Progenitor cell of endocrine pancreas (in vitro differentiated cells): ENCODE results near the gene FUOM. TPM values are rescaled to one million over a fixed set of nuclear protein-coding genes. Genes with fewer than 3 reads are reported as not detected.

Experiments
- DNase-seq: peaks from one replicate; pipeline ENCODE4 v3.0.0; 2021; ENCODE audit warnings: low spot score; ENCODE audit not compliant: unreplicated experiment
- H3K27ac Mint-ChIP-seq: 2 replicates; pipeline ENCODE4 v1.8.0; 2021; ENCODE audit warnings: mild to moderate bottlenecking, moderate library complexity, mixed read lengths
- H3K27me3 Mint-ChIP-seq: 2 replicates; pipeline ENCODE4 v1.8.0; 2021; ENCODE audit warnings: mixed read lengths
- H3K36me3 Mint-ChIP-seq: 2 replicates; pipeline ENCODE4 v1.8.0; 2022; ENCODE audit warnings: mixed read lengths; ENCODE audit not compliant: insufficient read depth
- H3K4me1 Mint-ChIP-seq: 2 replicates; pipeline ENCODE4 v1.8.0; 2021; ENCODE audit warnings: low read depth, mixed read lengths
- H3K4me3 Mint-ChIP-seq: 2 replicates; pipeline ENCODE4 v1.8.0; 2021; ENCODE audit warnings: low read depth, mild to moderate bottlenecking, moderate library complexity, mixed read lengths
- H3K9me3 Mint-ChIP-seq: 2 replicates; pipeline ENCODE4 v1.8.0; 2021; ENCODE audit warnings: low read depth, mixed read lengths
- total RNA-seq: library from RNA; stranded (reverse); gene quantifications from 2 replicates; pipeline ENCODE4 v1.2.1, GENCODE V29; 2021
- TF ChIP-seq, protein P1 (sequence below): fragments of 200-600 bp; sonication (generic); IDR thresholded peaks from one replicate; pipeline ENCODE4 v1.5.0; 2021; ENCODE audit warnings: antibody characterized with exemption, mild to moderate bottlenecking; ENCODE audit not compliant: unreplicated experiment

FUOM gene
- total RNA-seq, 1 donor from 2014 or later = 14.7 TPM

GRCh38 chr10:133349577-133350011, 8.2 kb downstream of the FUOM start:
- Mint-ChIP-seq H3K4me3 (no peak overlapping the region), H3K27me3 (peaks cover 15% of the 10 kb centered on the region), H3K4me1 (no peaks in the 10 kb centered on the region), H3K27ac (no peak overlapping the region), H3K36me3 (no peaks in the 10 kb centered on the region), H3K9me3 (peaks cover 5% of the 10 kb centered on the region)
- DNase-seq = no peak
- TF ChIP-seq, protein P1, sequence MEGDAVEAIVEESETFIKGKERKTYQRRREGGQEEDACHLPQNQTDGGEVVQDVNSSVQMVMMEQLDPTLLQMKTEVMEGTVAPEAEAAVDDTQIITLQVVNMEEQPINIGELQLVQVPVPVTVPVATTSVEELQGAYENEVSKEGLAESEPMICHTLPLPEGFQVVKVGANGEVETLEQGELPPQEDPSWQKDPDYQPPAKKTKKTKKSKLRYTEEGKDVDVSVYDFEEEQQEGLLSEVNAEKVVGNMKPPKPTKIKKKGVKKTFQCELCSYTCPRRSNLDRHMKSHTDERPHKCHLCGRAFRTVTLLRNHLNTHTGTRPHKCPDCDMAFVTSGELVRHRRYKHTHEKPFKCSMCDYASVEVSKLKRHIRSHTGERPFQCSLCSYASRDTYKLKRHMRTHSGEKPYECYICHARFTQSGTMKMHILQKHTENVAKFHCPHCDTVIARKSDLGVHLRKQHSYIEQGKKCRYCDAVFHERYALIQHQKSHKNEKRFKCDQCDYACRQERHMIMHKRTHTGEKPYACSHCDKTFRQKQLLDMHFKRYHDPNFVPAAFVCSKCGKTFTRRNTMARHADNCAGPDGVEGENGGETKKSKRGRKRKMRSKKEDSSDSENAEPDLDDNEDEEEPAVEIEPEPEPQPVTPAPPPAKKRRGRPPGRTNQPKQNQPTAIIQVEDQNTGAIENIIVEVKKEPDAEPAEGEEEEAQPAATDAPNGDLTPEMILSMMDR = no peak

DNA sequence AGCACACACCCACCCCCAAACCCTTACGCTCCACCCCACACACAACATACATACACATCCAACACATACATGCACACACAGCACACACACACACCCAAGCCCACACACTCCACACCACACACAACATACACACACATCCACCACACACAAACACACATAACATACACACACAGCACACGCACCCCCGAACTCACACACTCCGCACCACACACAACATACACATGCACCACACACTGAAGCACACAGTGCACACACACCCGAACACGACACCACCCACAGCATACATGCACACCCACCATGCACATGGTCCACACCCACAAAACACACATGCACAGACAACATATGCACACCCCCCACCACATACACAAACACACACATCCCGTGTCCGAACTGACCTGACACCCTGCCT, 8.7 kb downstream of the FUOM start:
- no peaks in the 10 kb centered on the region for H3K4me1 Mint-ChIP-seq
- no peak overlapping the region for H3K4me3 Mint-ChIP-seq
- H3K36me3 Mint-ChIP-seq = no peaks in the 10 kb centered on the region
- no peak for DNase-seq
- no peak overlapping the region for H3K27ac Mint-ChIP-seq
- peaks cover 19% of the 10 kb centered on the region for H3K27me3 Mint-ChIP-seq
- TF ChIP-seq, protein P1 = no peak
- peaks cover 5% of the 10 kb centered on the region for H3K9me3 Mint-ChIP-seq

GRCh38 chr10:133347710-133348517, 9.9 kb downstream of the FUOM start:
- no peak overlapping the region for H3K27ac Mint-ChIP-seq
- DNase-seq = no peak
- H3K4me3 Mint-ChIP-seq = no peak overlapping the region
- no peaks in the 10 kb centered on the region for H3K4me1 Mint-ChIP-seq
- H3K36me3 Mint-ChIP-seq = no peaks in the 10 kb centered on the region
- H3K9me3 Mint-ChIP-seq = peaks cover 5% of the 10 kb centered on the region
- H3K27me3 Mint-ChIP-seq = peaks cover 26% of the 10 kb centered on the region
- TF ChIP-seq, protein P1 = no peak

DNA sequence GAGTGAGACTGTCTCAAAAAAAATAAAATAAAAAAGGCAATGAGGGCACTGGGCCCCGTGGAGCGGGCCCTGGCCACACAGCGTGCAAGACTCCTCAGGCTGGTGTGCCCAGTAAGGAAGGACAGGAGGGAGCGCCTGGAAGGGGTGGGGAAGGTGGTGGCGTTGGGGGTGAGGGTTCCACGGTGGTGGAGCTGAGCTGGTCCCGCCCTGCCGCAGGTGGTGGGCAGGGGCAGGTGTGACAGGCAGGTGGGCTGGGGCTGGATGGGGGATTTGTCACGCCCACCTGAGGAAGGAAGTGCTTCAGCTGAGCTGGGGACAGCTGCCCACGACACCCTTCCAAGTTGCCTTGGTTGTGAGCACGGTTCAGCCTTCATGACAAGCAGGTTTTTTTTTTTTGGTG, 11.4 kb downstream of the FUOM start:
- Mint-ChIP-seq H3K27me3 (peaks cover 34% of the 10 kb centered on the region), H3K9me3 (peaks cover 5% of the 10 kb centered on the region), H3K4me3 (no peak overlapping the region), H3K27ac (no peak overlapping the region), H3K36me3 (no peaks in the 10 kb centered on the region), H3K4me1 (no peaks in the 10 kb centered on the region)
- TF ChIP-seq, protein P1 = no peak
- DNase-seq = no peak

GRCh38 chr10:133344236-133344635, 13.6 kb downstream of the FUOM start:
- TF ChIP-seq, protein P1 = no peak
- Mint-ChIP-seq H3K4me3 (no peak overlapping the region), H3K27ac (no peak overlapping the region), H3K27me3 (peaks cover 38% of the 10 kb centered on the region), H3K9me3 (peaks cover 5% of the 10 kb centered on the region), H3K4me1 (no peaks in the 10 kb centered on the region), H3K36me3 (no peaks in the 10 kb centered on the region)
- DNase-seq = no peak
